Activated CD8-positive, alpha-beta T cell treated with anti-CD3 and anti-CD28 coated beads, Interleukin-2, amount 10 ng/mL, durations not matched to agents 7 days and 5 days (primary cell): ENCODE results near the gene CSNK1E. TPM values are rescaled to one million over a fixed set of nuclear protein-coding genes. Genes with fewer than 3 reads are reported as not detected.
"Not testable (repeated sequence)": the region's sequence is repeated elsewhere in the genome, so short reads cannot be mapped to it uniquely, and the experiment has no call there.

Experiments used
- ATAC-seq: fragments of 150-1000 bp; cut with Tn5 transposase; one replicate; pipeline ENCODE4 v1.10.0; 2021; ENCODE audit warnings: moderate library complexity
- CTCF ChIA-PET: fragments of 350-600 bp; sonication (Branson Sonifier 250); formaldehyde crosslinking; loops from one replicate; lab custom pipeline; 2021; ENCODE audit warnings: antibody characterized with exemption; lab: Charles Lee
- POLR2A ChIA-PET: fragments of 350-600 bp; sonication (Branson Sonifier 250); formaldehyde crosslinking; loops from one replicate; lab custom pipeline; 2021; ENCODE audit warnings: antibody characterized with exemption; lab: Charles Lee
- DNase-seq: peaks from one replicate; pipeline ENCODE4 v3.0.0-alpha.2; 2020
- H3K27ac Mint-ChIP-seq: one replicate; pipeline ENCODE4 v1.8.0; 2021; ENCODE audit warnings: mild to moderate bottlenecking, mixed read lengths
- H3K27me3 Mint-ChIP-seq: one replicate; pipeline ENCODE4 v1.8.0; 2021; ENCODE audit warnings: low read depth, mixed read lengths
- H3K36me3 Mint-ChIP-seq: one replicate; pipeline ENCODE4 v1.8.0; 2021; ENCODE audit warnings: low read depth, mixed read lengths
- H3K4me1 Mint-ChIP-seq: one replicate; pipeline ENCODE4 v1.8.0; 2021; ENCODE audit warnings: low read depth, mixed read lengths
- H3K4me3 Mint-ChIP-seq: one replicate; pipeline ENCODE4 v1.8.0; 2021; ENCODE audit warnings: mild to moderate bottlenecking, mixed read lengths
- H3K9me3 Mint-ChIP-seq: one replicate; pipeline ENCODE4 v1.8.0; 2022; ENCODE audit warnings: mixed read lengths; ENCODE audit not compliant: insufficient read depth
- total RNA-seq, 2 experiments: library from RNA; stranded (reverse); gene quantifications; one replicate each; pipeline ENCODE4 v1.2.3, GENCODE V29; 2021

CSNK1E gene
- total RNA-seq: 10 to 100 TPM; 74.7 to 82.9 TPM

GRCh38 chr22:38317122-38317994 lies at the start of gene CSNK1E:
CSNK1E (minus strand) TSS chr22:38317433; CDS start chr22:38314157, 3,276 bp downstream.
- H3K9me3 Mint-ChIP-seq: no peaks in the 10 kb centered on the region
- H3K4me1 Mint-ChIP-seq: peaks cover 45% of the 10 kb centered on the region
- H3K27me3 Mint-ChIP-seq: no peaks in the 10 kb centered on the region
- peaks cover 11% of the 10 kb centered on the region for H3K36me3 Mint-ChIP-seq
- peak within 1 kb of the TSS; percentile 89 for H3K27ac Mint-ChIP-seq
- H3K4me3 Mint-ChIP-seq: peak within 1 kb of the TSS; percentile 80
- ChIA-PET POLR2A (interaction anchor here (0.7 kb wide), 1 partner anchor 44 kb away, joined by 3 read pairs; the partner anchor contains the start of gene TMEM184B), CTCF (interaction anchor here (0.8 kb wide), 1 partner anchor 11 kb away, joined by 4 read pairs; no protein-coding TSS in a partner anchor)
- peak; percentile 74 for DNase-seq
- peak; percentile 73 for ATAC-seq

- H3K4me1 Mint-ChIP-seq, ATAC-seq, H3K9me3 Mint-ChIP-seq, H3K27me3 Mint-ChIP-seq, H3K4me3 Mint-ChIP-seq, CTCF ChIA-PET, POLR2A ChIA-PET, H3K36me3 Mint-ChIP-seq, H3K27ac Mint-ChIP-seq, DNase-seq: not testable (repeated sequence)
Observed at GRCh38 chr22:38365829-38366228, 48.6 kb upstream of the CSNK1E start.

- H3K36me3 Mint-ChIP-seq, DNase-seq, H3K27me3 Mint-ChIP-seq, H3K27ac Mint-ChIP-seq, H3K9me3 Mint-ChIP-seq, H3K4me3 Mint-ChIP-seq, CTCF ChIA-PET, POLR2A ChIA-PET, H3K4me1 Mint-ChIP-seq, ATAC-seq: not testable (repeated sequence)
Observed at GRCh38 chr22:38365174-38365573, 47.9 kb upstream of the CSNK1E start.

- POLR2A ChIA-PET, H3K4me1 Mint-ChIP-seq, CTCF ChIA-PET, H3K4me3 Mint-ChIP-seq, DNase-seq, H3K27ac Mint-ChIP-seq, H3K9me3 Mint-ChIP-seq, H3K27me3 Mint-ChIP-seq, H3K36me3 Mint-ChIP-seq, ATAC-seq: not testable (repeated sequence)
Observed at GRCh38 chr22:38360560-38360959, 43.3 kb upstream of the CSNK1E start.

- H3K27me3 Mint-ChIP-seq, H3K9me3 Mint-ChIP-seq, H3K27ac Mint-ChIP-seq, POLR2A ChIA-PET, H3K4me3 Mint-ChIP-seq, H3K36me3 Mint-ChIP-seq, CTCF ChIA-PET, DNase-seq, H3K4me1 Mint-ChIP-seq, ATAC-seq: not testable (repeated sequence)
Observed at GRCh38 chr22:38359817-38360216, 42.6 kb upstream of the CSNK1E start.

- H3K27me3 Mint-ChIP-seq, H3K36me3 Mint-ChIP-seq, POLR2A ChIA-PET, H3K4me1 Mint-ChIP-seq, ATAC-seq, DNase-seq, CTCF ChIA-PET, H3K27ac Mint-ChIP-seq, H3K9me3 Mint-ChIP-seq, H3K4me3 Mint-ChIP-seq: not testable (repeated sequence)
Observed at GRCh38 chr22:38357971-38358370, 40.7 kb upstream of the CSNK1E start.

GRCh38 chr22:38355275-38355674 lies 38.0 kb upstream of the CSNK1E start:
- POLR2A ChIA-PET: no interaction called here
- H3K4me1 Mint-ChIP-seq: no peaks in the 10 kb centered on the region
- H3K27me3 Mint-ChIP-seq: no peaks in the 10 kb centered on the region
- no peak overlapping the region for H3K27ac Mint-ChIP-seq
- DNase-seq (no peak), ATAC-seq (no peak)
- CTCF ChIA-PET: interaction anchor here (0.9 to 2.7 kb wide), 3 partner anchors 18 to 303 kb away, joined by 3 to 24 read pairs (median 6); no protein-coding TSS in a partner anchor
- H3K9me3 Mint-ChIP-seq: no peaks in the 10 kb centered on the region
- H3K4me3 Mint-ChIP-seq: no peak overlapping the region
- H3K36me3 Mint-ChIP-seq: no peaks in the 10 kb centered on the region

- CTCF ChIA-PET: interaction anchor here (1.6 to 2.7 kb wide), 3 partner anchors 55 to 301 kb away, joined by 4 to 24 read pairs (median 6); no protein-coding TSS in a partner anchor
- Mint-ChIP-seq H3K27ac (no peak overlapping the region), H3K4me3 (no peak overlapping the region), H3K9me3 (no peaks in the 10 kb centered on the region), H3K36me3 (no peaks in the 10 kb centered on the region), H3K4me1 (no peaks in the 10 kb centered on the region), H3K27me3 (no peaks in the 10 kb centered on the region)
- DNase-seq: no peak
- POLR2A ChIA-PET: no interaction called here
- ATAC-seq: peak; percentile 22
Observed at GRCh38 chr22:38353701-38354100, 36.5 kb upstream of the CSNK1E start.

GRCh38 chr22:38353142-38353629 lies 36.0 kb upstream of the CSNK1E start:
- POLR2A ChIA-PET: no interaction called here
- Mint-ChIP-seq H3K27ac (no peak overlapping the region), H3K9me3 (no peaks in the 10 kb centered on the region)

GRCh38 chr22:38352436-38352835 lies 35.2 kb upstream of the CSNK1E start:
- no peak overlapping the region for H3K27ac Mint-ChIP-seq
- H3K4me1 Mint-ChIP-seq: no peaks in the 10 kb centered on the region
- POLR2A ChIA-PET: no interaction called here
- no peak for DNase-seq
- no peak for ATAC-seq
- no peaks in the 10 kb centered on the region for H3K36me3 Mint-ChIP-seq
- no peak overlapping the region for H3K4me3 Mint-ChIP-seq
- no peaks in the 10 kb centered on the region for H3K27me3 Mint-ChIP-seq
- H3K9me3 Mint-ChIP-seq: no peaks in the 10 kb centered on the region
- CTCF ChIA-PET: interaction anchor here (1.0 to 2.7 kb wide), 9 partner anchors 15 to 300 kb away, joined by 3 to 24 read pairs (median 4); no protein-coding TSS in a partner anchor

More at GRCh38 chr22:38353142-38353629, 36.0 kb upstream of the CSNK1E start:
- H3K4me3 Mint-ChIP-seq: no peak overlapping the region
- CTCF ChIA-PET: interaction anchor here (1.0 to 2.7 kb wide), 9 partner anchors 15 to 301 kb away, joined by 3 to 24 read pairs (median 4); no protein-coding TSS in a partner anchor
- H3K27me3 Mint-ChIP-seq: no peaks in the 10 kb centered on the region
- peak; percentile 69 for DNase-seq
- peak; percentile 89 for ATAC-seq
- H3K36me3 Mint-ChIP-seq: no peaks in the 10 kb centered on the region
- H3K4me1 Mint-ChIP-seq: no peaks in the 10 kb centered on the region

- POLR2A ChIA-PET: no interaction called here
- DNase-seq (peak; percentile 14), ATAC-seq (no peak)
- H3K36me3 Mint-ChIP-seq: no peaks in the 10 kb centered on the region
- H3K9me3 Mint-ChIP-seq: no peaks in the 10 kb centered on the region
- no peak overlapping the region for H3K27ac Mint-ChIP-seq
- H3K4me1 Mint-ChIP-seq: no peaks in the 10 kb centered on the region
- no peak overlapping the region for H3K4me3 Mint-ChIP-seq
- H3K27me3 Mint-ChIP-seq: no peaks in the 10 kb centered on the region
- CTCF ChIA-PET: interaction anchor here (1.0 kb wide), 1 partner anchor 52 kb away, joined by 3 read pairs; no protein-coding TSS in a partner anchor
Observed at GRCh38 chr22:38350444-38351359, 33.5 kb upstream of the CSNK1E start.
